Activated CD4-positive, alpha-beta T cell treated with anti-CD3 and anti-CD28 coated beads for 1 hour (primary cell): Measurements from ENCODE around the gene MAN1A2.
"Not testable (repeated sequence)": the region's sequence is repeated elsewhere in the genome, so short reads cannot be mapped to it uniquely, and the experiment has no call there.

Source experiments
- DNase-seq: peaks from one replicate; pipeline ENCODE4 v3.0.0-alpha.2; 2020

The MAN1A2 gene

DNA sequence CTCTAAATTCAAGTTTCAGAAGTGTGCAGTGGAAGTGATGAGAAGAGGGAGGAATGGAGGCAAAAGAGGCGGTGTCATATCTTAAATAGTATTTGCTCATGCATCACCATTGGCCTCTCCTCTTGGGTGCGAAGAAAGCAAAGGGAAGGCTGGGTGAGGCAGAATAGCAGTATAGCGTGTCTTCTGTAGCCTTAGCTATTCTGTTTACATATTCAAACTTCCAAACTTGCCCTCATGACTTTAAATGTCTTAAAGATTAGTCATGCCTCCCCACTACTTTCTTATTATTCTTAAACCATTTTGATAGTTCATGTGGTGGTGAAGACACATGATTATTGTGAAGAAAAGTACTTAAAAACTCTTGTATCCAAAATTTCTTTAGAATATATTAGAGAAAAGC, 134.0 kb downstream of the MAN1A2 start:
- no peak for DNase-seq

DNA sequence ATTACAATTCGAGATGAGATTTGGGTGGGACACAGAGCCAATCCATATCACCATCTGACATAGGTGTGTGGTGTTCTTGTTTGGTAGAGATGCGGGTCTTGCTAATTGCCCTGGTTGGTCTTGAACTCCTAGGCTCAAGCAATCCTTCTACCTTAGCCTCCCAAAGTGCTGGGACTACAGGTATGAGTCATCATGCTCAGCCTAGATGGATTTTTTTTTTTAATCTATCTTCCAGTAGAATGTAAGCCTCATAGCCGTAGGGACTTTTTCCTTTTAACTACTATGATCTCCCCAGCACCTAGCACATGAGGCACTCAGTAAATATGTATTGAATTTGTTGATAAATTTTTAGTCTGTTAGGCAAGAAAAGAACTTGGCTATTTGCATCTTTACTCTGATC, 144.0 kb downstream of the MAN1A2 start:
- no peak for DNase-seq

DNA sequence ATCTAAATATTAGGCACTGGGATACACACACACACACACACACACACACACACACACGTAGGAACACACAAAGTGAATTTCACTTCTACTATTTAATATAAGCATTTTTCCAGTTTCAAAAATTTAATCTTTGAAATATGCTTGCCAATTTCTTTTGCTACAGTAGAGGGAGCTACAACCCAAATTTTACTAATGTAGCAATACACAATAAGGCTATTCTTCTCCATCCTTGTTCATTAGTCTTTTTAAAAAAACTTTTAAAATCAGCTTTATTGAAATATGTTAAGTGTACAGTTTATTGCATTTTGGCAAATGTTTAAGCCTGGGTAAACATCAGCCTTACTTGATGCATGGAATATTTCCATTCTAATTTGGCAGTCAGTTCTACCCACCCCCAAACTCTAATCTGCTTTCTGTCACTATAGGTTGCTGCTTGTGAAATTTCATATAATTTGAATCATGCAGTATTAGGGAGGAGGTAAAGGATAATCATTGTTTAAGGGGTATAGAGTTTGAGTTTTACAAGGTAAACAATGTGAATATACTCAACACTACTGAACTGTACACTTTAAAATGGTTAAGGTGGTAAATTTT, 145.6 kb downstream of the MAN1A2 start:
- DNase-seq = no peak

DNA sequence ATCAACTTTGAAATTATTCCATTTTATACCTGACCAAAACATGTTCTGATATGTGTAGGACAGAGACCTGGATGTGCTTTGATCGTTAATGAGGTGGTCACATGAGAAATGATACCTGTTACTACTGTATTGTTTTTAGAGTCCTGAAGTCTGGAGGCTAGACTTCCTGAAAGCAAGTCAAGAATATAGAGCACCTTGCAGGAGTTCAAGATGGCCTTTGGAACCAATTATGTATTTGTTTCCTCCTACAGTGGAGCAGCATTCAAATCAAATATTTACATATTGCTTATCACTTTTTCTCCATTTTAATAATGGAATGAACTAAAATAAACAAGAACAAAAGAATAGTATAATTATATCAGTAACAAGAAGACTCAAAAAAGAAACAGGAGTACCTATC, 155.9 kb downstream of the MAN1A2 start:
- no peak for DNase-seq

DNA sequence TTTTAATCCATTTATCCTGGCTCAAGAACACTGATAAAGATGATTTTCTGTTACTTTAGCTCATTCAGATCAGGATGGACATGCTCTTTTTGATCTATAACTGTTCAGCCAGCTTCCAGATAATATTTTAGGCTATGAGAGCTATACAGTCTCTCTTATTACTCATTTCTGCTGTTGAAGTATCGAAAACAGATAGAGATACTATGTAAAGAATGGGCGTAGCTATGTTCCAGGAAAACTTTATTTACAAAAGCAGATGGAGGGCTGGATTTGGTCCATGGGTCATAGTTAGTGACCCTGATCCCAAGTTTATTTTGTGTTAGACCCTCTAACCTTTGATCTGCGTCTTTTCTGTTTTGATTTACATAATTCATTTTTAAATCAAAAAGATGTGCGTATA, 159.8 kb downstream of the MAN1A2 start:
- DNase-seq = no peak

DNA sequence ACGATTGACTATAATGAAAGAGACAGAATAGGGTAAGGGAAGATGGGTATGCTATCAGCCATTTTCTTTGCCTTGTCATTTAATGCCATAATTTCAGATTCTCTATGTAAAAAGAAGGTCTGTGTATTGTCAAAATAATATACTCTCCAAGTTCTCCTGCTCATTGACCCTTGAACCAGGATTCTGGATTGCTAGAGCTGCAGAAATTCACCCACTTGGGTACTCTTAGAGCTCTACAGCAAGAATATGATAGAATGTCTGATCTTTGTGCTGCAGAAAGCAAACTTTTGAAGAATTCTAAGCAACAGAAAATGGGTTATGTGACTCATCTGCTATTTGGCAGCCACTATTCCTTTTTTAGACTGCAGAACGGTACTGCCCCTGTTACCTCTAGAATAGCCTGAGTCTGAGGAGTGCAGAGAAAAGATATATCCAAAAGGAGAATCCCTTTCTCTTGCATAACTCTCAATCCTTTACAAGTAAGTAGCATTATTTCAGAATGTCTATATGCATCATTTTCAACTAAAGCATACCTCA, 160.4 kb downstream of the MAN1A2 start:
- no peak for DNase-seq

DNA sequence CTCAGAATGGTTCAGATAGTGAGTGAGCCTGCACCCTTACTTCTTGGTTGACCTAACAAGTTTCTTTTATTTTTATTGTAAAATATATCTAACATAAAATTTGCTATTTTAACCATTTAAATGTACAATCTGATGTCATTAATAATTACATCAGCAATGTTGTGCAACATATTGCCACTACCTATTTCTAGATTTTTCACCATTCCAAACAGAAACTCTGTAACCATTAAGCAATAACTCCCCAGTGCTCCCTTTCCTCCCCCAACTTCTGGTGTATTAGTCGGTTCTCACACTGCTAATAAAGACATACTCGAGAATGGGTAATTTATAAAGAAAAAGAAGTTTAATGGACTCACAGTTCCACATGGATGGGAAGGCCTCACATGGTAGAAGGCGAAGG, 162.4 kb downstream of the MAN1A2 start:
- DNase-seq = no peak

DNA sequence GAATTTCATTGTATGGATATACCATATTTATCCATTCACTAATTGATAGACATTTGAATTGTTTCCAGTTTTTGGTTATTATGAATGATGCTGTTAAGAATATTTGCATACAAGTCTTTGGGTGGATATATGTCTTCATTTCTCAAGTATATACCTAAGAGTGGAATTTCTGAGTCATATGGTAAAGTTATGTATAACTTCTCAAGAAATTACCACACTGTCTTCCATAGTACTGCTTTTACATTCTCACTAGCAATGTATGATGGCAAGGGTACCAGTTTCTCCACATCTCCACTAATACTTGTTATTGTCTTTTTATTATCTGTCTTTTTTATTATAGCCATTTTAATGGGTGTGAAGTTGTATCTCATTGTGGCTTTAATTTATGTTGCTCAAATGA, 164.0 kb downstream of the MAN1A2 start:
- DNase-seq = no peak

DNA sequence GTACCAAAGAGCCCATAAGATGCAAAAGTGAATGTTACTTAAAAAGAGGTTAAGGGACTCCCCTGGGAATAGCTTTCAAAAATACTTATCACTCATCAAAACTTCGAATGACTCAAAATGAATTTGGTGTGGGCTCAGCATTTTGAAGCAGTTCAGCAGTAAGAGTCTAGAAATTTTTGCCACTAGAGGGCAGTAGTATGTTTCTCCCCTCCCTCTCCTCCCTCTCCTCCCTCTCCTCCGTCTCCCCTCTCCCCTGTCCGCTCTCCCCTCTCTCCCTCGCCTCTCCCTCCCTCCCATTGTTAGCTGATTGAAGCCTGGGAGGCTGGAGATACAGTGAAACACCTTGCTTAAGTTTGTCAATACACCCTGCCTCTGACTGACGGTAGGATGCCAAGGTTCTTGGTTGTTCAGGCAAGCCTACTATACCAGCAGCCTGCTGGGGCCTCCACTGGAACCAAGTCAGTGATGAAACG, 167.8 kb downstream of the MAN1A2 start:
- DNase-seq = no peak

DNA sequence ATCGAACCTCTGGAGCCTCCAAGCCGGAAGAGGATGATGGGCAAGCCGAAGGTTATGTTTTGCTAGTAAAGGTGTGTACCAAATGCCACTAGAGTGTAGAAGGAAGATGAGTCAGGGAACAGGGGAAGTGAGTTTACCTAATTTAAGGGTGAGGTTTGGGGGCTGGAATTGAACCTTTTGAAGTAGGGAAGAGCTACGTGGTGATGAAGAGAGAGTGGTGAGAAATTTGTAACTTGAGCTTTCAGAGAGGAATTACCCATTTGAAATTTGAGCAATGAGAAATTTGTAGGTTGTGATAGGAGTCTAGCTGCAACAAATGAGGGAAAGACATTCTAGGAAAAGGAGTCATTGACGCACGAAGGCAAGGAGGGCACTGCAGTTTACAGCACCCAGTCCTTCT, 168.6 kb downstream of the MAN1A2 start:
- no peak for DNase-seq

DNA sequence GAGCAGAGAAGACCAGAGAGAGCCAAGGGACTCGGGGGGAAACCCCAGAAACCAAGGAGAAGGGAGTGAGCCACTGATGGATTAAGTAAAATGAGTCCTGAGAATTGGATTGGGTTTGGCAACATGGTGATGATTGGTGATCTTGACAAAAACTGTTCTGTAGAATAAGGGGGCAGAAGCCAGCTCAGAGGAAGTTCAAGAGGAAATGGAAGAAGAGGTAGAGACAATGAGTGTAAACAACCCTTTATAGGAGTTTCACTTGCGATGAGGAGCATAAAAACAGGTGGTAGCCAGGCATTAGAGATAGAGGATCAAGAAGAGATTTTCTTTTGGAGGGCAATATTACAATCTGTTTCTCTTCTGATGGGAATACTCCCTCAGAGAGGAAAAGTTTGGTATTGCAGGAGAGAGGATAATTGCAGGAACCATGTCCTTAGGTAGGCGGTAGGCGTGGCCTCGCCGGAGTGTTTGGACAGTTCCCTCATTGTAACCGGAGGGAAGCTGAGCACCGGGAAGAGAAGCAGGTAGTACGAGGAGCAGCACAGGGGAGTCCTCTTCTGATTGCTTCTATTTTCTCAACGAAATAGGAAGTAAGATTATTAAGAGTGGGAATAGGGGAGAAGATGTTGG, 170.2 kb downstream of the MAN1A2 start:
- DNase-seq = no peak

DNA sequence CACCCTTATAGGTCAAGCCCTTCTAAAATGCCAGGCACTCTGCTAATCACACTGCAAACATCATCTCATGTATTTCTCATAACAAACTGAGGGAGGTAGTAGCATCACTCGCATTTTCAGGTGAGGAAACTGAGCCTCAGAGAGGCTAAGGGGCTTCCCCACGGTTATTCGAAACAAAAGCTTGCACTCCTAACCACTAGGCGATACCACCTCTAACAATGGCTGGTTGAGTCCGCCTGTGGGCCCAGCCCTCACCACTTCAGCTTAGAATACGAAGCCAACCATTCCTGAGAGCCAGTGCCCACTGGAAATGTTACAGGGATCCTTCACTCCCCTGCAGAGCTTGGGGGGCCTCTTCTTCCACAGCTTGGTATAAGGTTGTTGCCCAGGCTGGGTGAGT, 173.3 kb downstream of the MAN1A2 start:
- no peak for DNase-seq

DNA sequence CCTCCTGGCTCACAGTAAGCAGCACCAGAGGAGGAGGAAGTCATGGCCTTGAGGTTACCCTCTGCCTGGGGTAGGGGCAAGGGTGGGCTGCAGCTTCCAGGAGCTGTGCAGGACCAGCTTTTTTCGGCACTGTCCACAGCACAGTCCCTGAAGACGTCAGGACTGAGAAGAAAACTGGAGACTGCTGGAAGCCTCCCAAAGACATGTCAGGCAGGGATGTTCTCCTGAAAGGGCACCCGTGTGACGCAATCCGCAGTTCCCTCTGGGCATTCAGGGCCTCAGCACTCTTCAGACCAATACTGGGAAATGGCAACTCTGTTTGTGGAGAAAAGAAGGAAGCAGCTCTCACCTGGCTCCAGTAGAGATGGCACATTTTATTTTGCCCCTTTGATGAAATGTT, 173.8 kb downstream of the MAN1A2 start:
- DNase-seq = no peak

DNA sequence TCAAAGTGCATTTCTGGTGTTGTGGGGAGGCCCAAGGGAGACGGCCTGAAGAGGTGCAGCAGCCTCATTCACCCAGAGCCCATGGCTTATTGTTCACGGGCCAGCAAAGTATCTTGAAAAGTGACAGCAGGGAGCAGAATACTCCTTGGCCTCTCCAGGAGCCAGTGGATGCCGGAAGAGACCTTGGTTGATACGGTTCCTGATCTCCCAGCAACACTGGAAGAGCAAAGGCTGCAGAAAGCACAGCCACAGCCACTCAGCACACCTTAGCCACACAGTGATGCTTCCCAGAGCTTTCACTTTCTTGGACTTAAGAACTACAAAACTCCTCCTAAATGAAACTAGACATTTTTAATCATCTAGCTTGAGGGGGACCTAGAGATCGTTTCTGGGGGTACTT, 174.3 kb downstream of the MAN1A2 start:
- DNase-seq = no peak

DNA sequence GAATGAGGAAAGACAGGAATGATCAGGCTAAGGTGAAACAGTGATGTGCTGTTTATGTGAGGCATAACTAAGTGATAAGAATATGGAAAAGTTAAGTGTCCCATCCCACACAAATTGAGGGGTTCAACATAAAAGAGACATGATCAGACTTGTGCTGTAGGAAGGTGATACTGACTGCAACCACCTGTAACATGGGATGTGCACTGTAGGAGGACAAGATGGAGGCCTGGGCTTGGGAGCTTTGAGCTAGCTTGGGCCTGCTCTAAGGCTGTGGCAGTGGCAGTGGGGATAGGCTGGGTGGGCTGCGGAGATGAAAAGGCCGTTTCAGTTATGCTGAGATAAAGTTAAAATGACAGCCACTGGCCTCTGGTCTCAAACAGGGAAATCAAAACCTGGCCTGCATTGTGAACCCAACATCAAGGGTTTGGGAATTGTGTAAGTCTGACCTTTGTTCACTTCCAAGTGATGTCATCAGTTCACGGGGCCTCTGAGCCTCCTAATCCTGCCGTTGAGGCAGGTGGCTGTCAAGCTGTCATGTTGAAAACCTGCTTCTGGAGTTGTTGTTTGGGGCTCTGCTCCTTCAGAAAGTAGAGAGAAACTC, 177.4 kb downstream of the MAN1A2 start:
- no peak for DNase-seq

DNA sequence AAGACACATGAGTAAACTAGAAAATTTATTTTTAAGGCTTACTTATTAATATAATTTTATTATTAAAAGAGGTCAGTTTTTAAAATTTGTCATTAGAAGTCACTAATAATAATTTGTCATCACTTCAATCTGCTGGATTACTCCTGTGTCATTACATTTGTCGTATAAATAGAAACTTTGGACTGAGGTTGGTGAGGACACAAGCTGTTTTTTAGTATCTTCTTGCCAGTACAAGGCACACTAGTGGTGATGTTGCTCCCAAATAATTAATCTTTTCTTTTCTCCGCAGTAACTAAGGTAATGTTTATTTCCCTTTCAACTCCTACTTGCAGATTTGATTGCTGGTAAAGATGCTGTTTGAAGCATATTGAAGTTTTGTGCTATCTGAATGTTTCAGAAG, 179.2 kb downstream of the MAN1A2 start:
- no peak for DNase-seq

DNA sequence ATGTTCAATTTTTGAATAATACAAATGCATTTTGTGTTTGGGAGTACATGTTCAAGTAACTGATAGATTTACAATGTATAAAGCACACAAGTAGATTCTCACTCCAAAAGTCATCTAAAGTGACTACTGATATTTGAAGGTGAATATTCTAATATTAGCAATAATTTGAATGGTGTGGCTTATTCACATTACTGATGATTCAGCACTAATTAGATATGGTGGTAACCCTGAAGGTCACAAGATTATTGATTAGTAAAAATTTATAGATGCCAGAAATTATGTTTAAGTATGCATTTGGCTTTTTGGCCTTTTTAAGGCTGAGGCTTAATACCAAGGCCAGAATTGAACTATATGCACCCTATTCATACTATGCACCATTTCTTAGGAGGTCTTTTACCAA, 186.2 kb downstream of the MAN1A2 start:
- no peak for DNase-seq

DNA sequence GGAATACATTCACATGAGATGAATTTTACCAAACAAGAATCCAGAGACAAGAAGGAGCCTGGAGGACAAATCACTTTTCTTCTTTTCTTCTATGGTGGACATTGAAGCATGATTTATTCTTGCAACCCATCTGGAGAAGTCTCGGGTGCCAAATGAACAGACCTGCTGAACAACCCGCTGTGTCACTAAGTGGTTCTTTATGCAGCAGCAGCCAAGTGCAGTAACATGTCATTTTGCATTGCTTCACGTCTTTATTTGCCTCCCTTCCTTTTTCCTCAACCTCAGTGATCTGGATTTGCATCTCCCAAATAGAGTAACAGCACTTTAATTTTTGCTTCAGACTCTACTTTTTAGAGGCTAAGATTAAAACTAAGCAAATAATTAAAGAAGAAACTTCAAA, 188.6 kb downstream of the MAN1A2 start:
- DNase-seq = no peak

DNA sequence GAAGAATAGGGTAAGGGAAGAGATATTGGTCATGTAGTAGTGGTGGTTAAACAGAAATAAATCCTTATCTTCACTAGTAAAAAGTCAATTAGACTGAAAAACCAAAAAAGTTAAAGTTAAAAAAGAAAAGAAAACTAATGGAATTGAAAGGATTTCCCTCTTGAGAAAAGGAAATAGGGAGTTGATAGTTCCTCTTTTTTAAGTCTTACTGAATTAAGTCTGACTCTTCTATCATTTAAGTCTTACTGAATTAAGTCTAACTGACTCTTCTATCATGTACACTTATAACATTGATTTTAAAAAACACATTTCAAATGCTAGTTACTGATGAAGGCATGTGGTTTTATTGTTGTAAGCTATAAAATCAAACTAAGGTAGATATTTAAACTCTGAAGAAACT, 189.1 kb downstream of the MAN1A2 start:
- DNase-seq = no peak

DNA sequence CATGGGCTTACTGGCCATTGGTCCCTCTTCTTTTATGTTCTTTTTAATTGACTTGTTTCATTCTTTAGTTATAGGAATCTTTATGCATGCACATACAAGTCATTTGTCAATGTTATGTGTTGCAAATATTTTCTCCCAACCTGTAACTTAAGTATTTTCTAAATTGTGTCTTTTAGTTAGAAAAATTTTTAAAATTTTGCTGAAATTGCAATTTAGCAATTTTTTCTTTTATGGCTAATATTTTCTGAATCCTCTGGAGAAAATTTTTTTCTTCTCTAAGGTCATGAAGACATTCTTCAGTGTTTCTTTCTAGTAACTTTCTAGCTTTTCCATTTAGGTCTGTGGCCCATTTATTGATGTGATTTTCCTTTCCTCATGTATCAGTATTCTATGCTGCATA, 189.7 kb downstream of the MAN1A2 start:
- no peak for DNase-seq

DNA sequence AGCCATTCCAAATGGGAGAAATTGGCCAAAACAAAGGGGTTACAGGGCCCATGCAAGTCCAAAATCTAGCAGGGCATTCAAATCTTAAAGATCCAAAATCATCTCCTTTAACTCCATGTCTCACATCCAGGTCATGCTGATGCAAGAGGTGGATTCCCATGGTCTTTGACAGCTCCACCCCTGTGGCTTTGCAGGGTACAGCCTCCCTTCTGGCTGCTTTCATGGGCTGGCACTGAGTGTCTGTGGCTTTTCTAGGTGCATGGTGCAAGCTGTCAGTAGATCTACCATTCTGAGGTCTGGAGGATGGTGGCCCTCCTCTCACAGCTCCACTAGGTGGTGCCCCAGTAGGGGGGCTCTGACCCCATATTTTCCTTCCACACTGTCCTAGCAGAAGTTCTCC, 191.2 kb downstream of the MAN1A2 start:
- DNase-seq = not testable (repeated sequence)

DNA sequence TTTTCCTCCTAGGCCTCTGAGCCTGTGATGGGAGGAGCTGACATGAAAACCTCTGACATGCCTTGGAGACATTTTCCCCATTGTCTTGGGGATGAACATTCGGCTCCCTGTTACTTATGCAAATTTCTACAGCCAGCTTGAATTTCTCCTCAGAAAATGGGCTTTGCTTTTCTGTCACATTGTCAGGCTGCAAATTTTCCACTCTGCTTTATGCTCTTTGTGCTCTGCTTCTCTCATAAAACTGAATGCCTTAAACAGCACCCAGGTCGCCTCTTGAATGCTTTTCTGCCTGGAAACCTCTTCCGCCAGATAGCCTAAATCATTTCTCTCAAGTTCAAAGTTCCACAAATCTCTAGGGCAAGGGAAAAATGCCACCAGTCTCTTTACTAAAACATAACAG, 191.9 kb downstream of the MAN1A2 start:
- DNase-seq = no peak

DNA sequence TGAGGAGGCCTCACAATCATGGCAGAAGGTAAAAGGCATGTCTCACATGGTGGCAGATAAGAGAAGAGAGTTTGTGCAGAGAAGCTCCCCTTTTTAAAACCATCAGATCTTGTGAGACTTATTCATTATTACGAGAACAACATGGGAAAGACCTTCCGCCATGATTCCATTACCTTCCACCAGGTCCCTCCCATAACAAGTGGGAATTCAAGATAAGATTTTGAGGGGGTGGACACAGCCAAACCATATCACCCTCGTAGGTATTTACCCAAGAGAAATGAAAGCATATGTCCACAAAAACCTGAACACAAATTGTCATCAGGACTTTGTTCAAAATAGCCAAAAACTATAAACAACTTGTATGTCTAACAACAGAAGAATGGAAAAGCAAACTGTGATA, 192.7 kb downstream of the MAN1A2 start:
- DNase-seq = no peak

DNA sequence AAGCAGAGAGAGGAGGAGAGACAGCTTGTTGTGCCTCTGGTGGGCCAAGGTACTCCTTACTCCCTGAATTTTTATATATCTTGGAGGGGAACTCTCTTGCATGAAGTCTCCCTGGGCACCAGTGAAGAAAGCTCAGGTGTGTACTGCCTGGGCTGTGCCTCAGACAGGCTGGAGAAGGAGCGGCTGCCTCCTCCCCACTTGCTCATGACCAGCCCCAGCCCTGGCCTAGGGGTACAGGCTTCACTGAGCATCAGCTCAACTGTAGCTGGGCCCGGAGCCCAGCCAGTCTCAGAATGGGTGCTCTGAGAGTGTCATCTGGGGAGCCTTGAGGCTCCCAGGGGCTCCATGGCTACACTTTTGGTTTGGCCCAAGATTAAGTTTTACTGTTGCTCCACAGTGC, 193.8 kb downstream of the MAN1A2 start:
- DNase-seq = no peak

DNA sequence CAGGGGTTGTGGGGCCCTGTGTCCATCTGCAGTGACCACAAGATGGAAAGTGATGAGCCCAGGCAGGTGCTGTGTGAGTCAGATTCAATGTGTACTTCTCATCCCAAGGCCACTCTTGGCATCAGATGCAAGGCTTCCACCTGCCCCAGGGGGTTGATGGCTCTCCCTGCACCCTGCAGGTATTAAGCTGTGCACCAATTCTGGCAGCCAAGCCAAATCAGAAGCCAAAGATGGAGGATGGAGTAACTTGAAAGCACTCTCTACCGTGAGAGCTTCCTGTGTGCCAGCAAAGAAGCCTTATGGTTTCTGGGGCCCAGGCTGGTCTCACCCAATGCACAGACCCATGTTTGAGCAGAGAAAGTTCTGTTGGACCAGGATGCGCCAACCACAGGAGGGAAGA, 194.3 kb downstream of the MAN1A2 start:
- DNase-seq = no peak
